ENCODE data around the gene PDIA4.
"Not testable (repeated sequence)": the region's sequence is repeated elsewhere in the genome, so short reads cannot be mapped to it uniquely, and the experiment has no call there.

Gene PDIA4

GRCh38 chr7:149001427-149002068, 26.8 kb downstream of the PDIA4 start:
- no peak for FAIRE-seq

GRCh38 chr7:149000961-149001360, 27.3 kb downstream of the PDIA4 start:
- FAIRE-seq = no peak

GRCh38 chr7:148999192-148999591, 29.1 kb downstream of the PDIA4 start:
- FAIRE-seq = no peak

GRCh38 chr7:148997497-148997896, 30.8 kb downstream of the PDIA4 start:
- FAIRE-seq = no peak

GRCh38 chr7:148994576-148994975, 33.7 kb downstream of the PDIA4 start:
- FAIRE-seq = no peak

- no peak for FAIRE-seq
Observed at GRCh38 chr7:148993193-148993592, 35.1 kb downstream of the PDIA4 start.

GRCh38 chr7:148991536-148991935, 36.8 kb downstream of the PDIA4 start:
- FAIRE-seq = no peak

GRCh38 chr7:148987751-148988512, 40.4 kb downstream of the PDIA4 start:
- FAIRE-seq = no peak

- peak; percentile 84 for FAIRE-seq
Observed at GRCh38 chr7:148987010-148987750, 41.1 kb downstream of the PDIA4 start.

- FAIRE-seq = no peak
Observed at GRCh38 chr7:148986742-148987009, 41.6 kb downstream of the PDIA4 start.

GRCh38 chr7:148983200-148984146, 44.8 kb downstream of the PDIA4 start:
- no peak for FAIRE-seq

GRCh38 chr7:148982654-148983199, 45.6 kb downstream of the PDIA4 start:
- FAIRE-seq = no peak

- FAIRE-seq = no peak
Observed at GRCh38 chr7:148979827-148980226, 48.5 kb downstream of the PDIA4 start.

GRCh38 chr7:148979072-148979471, 49.2 kb downstream of the PDIA4 start:
- FAIRE-seq = not testable (repeated sequence)

- FAIRE-seq = no peak
Observed at GRCh38 chr7:148978091-148978490, 50.2 kb downstream of the PDIA4 start.

- no peak for FAIRE-seq
Observed at GRCh38 chr7:148975896-148976295, 52.4 kb downstream of the PDIA4 start.

GRCh38 chr7:148973256-148973655, 55.0 kb downstream of the PDIA4 start:
- FAIRE-seq = no peak

GRCh38 chr7:148972375-148972774, 55.9 kb downstream of the PDIA4 start:
- no peak for FAIRE-seq

GRCh38 chr7:148967602-148968001, 60.7 kb downstream of the PDIA4 start:
- no peak for FAIRE-seq

GRCh38 chr7:148967032-148967372, 61.3 kb downstream of the PDIA4 start:
- FAIRE-seq = no peak

GRCh38 chr7:148964483-148965267, 63.6 kb downstream of the PDIA4 start:
- FAIRE-seq = no peak

Measured in islet of Langerhans (tissue), 1 donor.